BJ (cell line): ENCODE data around the gene FNDC11. TPM values are rescaled to one million over a fixed set of nuclear protein-coding genes. Genes with fewer than 3 reads are reported as not detected.

ENCODE experiments used
- CTCF ChIA-PET: fragments of 350-600 bp; formaldehyde crosslinking; extraction: SDS; loops from one replicate; lab custom pipeline; 2021; ENCODE audit warnings: antibody characterized with exemption, inconsistent platforms; lab: Yijun Ruan, JAX
- POLR2A ChIA-PET: fragments of 300-600 bp; sonication (Branson Sonifier 250); formaldehyde crosslinking; extraction: SDS; loops from one replicate; lab custom pipeline; 2021; ENCODE audit warnings: antibody characterized with exemption; lab: Charles Lee
- DNase-seq: peaks from one replicate; pipeline ENCODE4 v3.0.0-alpha.2; 2011; ENCODE audit warnings: low read depth
- H3K27me3 ChIP-seq: 2 replicates; pipeline ENCODE4 v1.6.0; 2011; ENCODE audit warnings: low read length; ENCODE audit not compliant: control insufficient read depth, insufficient read depth
- H3K36me3 ChIP-seq: 2 replicates; pipeline ENCODE4 v1.5.1; 2011; ENCODE audit warnings: low read length; ENCODE audit not compliant: control insufficient read depth, insufficient read depth
- H3K4me3 ChIP-seq: 2 replicates; pipeline ENCODE4 v1.5.1; 2011; ENCODE audit warnings: low read depth, mild to moderate bottlenecking, control low read depth, low read length
- polyA plus RNA-seq: library from polyadenylated mRNA; depleted of rRNA; stranded (reverse); fragments of >200 nt; gene quantifications from 2 replicates; pipeline ENCODE4 v1.2.3, GENCODE V29; 2011
- TF ChIP-seq, protein P1 (sequence below): IDR thresholded peaks from 2 replicates; pipeline ENCODE4 v1.5.1; 2011; ENCODE audit warnings: low read depth, mild to moderate bottlenecking, control low read depth, inconsistent platforms, low read length, moderate library complexity; ENCODE audit not compliant: insufficient read depth

FNDC11 gene
- polyA plus RNA-seq, 1 experiment = 0.76 TPM

GRCh38 chr20:63549679-63550282 lies 4.2 kb upstream of the FNDC11 start:
- TF ChIP-seq, protein P1, sequence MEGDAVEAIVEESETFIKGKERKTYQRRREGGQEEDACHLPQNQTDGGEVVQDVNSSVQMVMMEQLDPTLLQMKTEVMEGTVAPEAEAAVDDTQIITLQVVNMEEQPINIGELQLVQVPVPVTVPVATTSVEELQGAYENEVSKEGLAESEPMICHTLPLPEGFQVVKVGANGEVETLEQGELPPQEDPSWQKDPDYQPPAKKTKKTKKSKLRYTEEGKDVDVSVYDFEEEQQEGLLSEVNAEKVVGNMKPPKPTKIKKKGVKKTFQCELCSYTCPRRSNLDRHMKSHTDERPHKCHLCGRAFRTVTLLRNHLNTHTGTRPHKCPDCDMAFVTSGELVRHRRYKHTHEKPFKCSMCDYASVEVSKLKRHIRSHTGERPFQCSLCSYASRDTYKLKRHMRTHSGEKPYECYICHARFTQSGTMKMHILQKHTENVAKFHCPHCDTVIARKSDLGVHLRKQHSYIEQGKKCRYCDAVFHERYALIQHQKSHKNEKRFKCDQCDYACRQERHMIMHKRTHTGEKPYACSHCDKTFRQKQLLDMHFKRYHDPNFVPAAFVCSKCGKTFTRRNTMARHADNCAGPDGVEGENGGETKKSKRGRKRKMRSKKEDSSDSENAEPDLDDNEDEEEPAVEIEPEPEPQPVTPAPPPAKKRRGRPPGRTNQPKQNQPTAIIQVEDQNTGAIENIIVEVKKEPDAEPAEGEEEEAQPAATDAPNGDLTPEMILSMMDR = no peak
- no peak overlapping the region for H3K4me3 ChIP-seq
- ChIA-PET CTCF (interaction anchor here (4.7 kb wide), 1 partner anchor 11 kb away, joined by 16 read pairs; no protein-coding TSS in a partner anchor), POLR2A (no interaction called here)
- no peaks in the 10 kb centered on the region for H3K36me3 ChIP-seq
- peaks cover 5% of the 10 kb centered on the region for H3K27me3 ChIP-seq
- DNase-seq = no peak

- POLR2A ChIA-PET = no interaction called here
- DNase-seq = no peak
- CTCF ChIA-PET = interaction anchor here (4.7 kb wide), 1 partner anchor 13 kb away, joined by 16 read pairs; no protein-coding TSS in a partner anchor
Measured at GRCh38 chr20:63551068-63551467, 2.9 kb upstream of the FNDC11 start.

GRCh38 chr20:63552481-63553249 lies 1.3 kb upstream of the FNDC11 start:
- ChIA-PET CTCF (interaction anchor here (0.7 to 4.7 kb wide), 3 partner anchors 11 to 37 kb away, joined by 3 to 16 read pairs (median 3); no protein-coding TSS in a partner anchor), POLR2A (interaction anchor here (0.7 kb wide), 1 partner anchor 1045 kb away, joined by 4 read pairs; no protein-coding TSS in a partner anchor)
- Histone ChIP-seq H3K36me3 (no peaks in the 10 kb centered on the region; the same call in 1 of the 2 replicates), H3K27me3 (peaks cover 5% of the 10 kb centered on the region), H3K4me3 (no peak overlapping the region)
- TF ChIP-seq, protein P1 = no peak
- no peak for DNase-seq

More at GRCh38 chr20:63551068-63551467, 2.9 kb upstream of the FNDC11 start:
- no peak overlapping the region for H3K4me3 ChIP-seq
- TF ChIP-seq, protein P1 = no peak
- no peaks in the 10 kb centered on the region for H3K36me3 ChIP-seq
- H3K27me3 ChIP-seq = peaks cover 5% of the 10 kb centered on the region

DNA sequence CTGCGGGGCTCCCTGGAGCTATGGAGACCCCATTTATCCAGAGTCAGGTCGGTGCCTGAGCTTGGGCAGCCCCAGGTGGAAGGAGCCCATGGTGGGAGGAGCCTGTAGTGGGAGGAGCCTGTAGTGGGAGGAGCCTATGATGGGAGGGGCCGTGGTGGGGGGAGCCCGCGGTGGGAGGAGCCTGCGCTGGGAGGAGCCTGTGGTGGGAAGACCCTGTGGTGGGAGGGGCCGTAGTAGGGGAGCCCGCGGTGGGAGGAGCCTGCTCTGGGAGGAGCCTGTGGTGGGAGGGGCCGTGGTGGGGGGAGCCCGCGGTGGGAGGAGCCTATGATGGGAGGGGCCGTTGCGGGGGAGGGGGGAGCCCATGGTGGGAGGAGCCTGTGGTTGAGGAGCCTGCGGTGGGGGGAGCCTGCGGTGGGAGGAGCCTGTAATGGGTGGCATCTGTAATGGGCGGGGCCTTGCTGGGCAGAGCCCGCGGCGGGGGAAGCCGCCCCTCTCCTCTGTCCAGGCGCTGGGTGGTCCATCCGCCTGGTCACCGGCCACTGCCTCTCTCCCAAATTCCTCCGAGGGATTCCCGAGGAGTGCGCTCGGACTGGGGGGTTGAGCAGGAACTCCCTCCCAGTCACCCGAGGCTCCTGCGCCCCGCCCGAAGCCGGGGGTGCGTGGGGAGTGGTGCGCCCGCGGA lies 567 bp upstream of the FNDC11 start:
- Histone ChIP-seq H3K4me3 (peak overlapping the region; percentile 72), H3K36me3 (no peaks in the 10 kb centered on the region; the same call in 1 of the 2 replicates), H3K27me3 (peaks cover 1% of the 10 kb centered on the region)
- ChIA-PET CTCF (interaction anchor here (0.7 to 4.7 kb wide), 3 partner anchors 12 to 36 kb away, joined by 3 to 16 read pairs (median 3); no protein-coding TSS in a partner anchor), POLR2A (interaction anchor here (0.7 kb wide), 1 partner anchor 1046 kb away, joined by 4 read pairs; no protein-coding TSS in a partner anchor)
- DNase-seq = no peak
- TF ChIP-seq, protein P1 = no peak
